Measurements from ENCODE around the gene KDELR3.

DNA sequence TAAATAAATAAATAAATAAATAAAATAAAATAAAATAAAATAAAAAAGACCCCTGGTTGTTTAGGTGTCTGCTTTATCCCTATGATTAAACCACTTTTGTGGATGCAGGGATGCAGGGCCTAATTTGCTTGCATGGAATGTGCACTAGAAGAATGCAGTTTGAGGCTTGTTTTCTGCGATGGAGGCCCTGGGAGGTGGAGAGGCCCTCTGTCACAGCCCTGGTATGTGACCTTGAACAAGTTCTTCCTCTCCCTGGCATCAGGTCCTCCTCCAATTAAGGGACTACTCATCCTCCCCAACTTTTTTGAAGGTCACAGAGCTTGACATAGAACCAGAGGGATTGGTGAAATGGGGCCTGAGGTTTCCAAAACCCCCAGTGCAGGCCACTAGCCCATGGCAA lies 35.6 kb upstream of the KDELR3 start:
- TF ChIP-seq, protein P1, sequence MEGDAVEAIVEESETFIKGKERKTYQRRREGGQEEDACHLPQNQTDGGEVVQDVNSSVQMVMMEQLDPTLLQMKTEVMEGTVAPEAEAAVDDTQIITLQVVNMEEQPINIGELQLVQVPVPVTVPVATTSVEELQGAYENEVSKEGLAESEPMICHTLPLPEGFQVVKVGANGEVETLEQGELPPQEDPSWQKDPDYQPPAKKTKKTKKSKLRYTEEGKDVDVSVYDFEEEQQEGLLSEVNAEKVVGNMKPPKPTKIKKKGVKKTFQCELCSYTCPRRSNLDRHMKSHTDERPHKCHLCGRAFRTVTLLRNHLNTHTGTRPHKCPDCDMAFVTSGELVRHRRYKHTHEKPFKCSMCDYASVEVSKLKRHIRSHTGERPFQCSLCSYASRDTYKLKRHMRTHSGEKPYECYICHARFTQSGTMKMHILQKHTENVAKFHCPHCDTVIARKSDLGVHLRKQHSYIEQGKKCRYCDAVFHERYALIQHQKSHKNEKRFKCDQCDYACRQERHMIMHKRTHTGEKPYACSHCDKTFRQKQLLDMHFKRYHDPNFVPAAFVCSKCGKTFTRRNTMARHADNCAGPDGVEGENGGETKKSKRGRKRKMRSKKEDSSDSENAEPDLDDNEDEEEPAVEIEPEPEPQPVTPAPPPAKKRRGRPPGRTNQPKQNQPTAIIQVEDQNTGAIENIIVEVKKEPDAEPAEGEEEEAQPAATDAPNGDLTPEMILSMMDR (conservative IDR thresholded peaks at IDR 0.05) = no peak
- no peak for TF ChIP-seq EZH2 (IDR thresholded peaks at IDR 0.05; ENCODE audit: low read depth)

Data from PC-9 (cell line).